Hepatocyte (in vitro differentiated cells): Measurements from ENCODE around the gene POFUT2.

Experiments used
- CTCF ChIP-seq: fragments of 200-600 bp; sonication (generic); IDR thresholded peaks from 2 replicates; pipeline ENCODE4 v1.5.1; 2016; ENCODE audit warnings: antibody characterized with exemption, mild to moderate bottlenecking; ENCODE audit not compliant: poor library complexity
- EZH2 ChIP-seq: fragments of 200-600 bp; sonication (generic); IDR thresholded peaks from 2 replicates; pipeline ENCODE4 v1.6.1; 2016; ENCODE audit warnings: antibody characterized with exemption, mild to moderate bottlenecking, borderline replicate concordance
- EZH2phosphoT487 ChIP-seq: fragments of 200-600 bp; sonication (generic); IDR thresholded peaks from one replicate; pipeline ENCODE4 v1.6.1; 2018; ENCODE audit warnings: antibody characterized with exemption, mild to moderate bottlenecking, low read depth, moderate library complexity; ENCODE audit not compliant: unreplicated experiment, severe bottlenecking

DNA sequence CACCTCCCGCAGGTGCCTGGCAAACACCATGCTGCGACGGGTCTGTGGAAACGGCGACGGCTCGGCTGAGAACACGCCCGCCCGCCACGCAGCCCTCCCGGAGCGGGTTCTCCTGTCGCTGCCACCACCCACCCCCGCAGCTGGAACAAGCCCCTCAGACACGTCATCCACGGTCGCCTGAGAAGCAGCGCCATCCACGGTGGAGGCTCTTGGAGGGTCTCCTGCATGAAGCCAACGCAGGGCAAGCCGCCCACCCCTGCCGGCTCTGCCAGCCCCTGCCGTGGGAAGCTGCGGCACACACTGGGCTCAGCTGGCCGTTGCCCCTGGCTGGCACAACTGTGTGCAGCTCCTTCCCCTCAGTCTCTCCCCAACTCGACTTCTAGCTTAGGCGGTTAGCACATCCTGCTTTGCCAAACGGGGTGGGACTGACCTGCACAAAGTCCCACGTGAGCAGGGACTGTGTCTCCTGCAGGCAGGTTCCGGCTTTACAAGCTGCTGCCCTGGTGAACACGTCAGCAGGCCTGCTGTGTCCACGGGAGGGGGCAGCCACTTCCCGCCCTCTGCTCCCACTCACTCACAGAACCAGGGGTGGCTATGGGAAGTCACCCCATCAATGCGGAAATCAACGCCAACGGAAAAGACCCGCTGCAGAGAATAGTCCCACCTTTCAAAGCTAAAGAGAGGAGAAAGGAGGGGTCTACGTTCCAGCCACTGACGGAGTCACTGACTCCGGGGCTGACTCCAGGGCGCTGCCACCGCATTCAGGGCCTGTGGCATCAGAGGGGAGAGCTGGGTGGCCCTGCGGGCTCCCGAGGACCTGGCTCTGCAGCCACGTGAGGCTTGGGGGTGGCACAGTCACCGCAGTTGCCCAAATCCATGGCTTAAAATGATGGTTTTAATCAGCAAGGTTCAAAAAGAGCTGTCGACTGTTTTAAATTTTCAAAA is 10.3 kb downstream of the POFUT2 start:
- TF ChIP-seq CTCF: no peak
- TF ChIP-seq EZH2: no peak
- TF ChIP-seq EZH2phosphoT487: no peak
